SK-N-SH (cell line): ENCODE results near the gene ARMCX5. TPM values are rescaled to one million over a fixed set of nuclear protein-coding genes. Genes with fewer than 3 reads are reported as not detected.
A peak's percentile ranks its signal among the peaks of the same experiment; 100 is the strongest.

Experiments
- CTCF ChIA-PET: fragments of 300-600, 350-600 bp; formaldehyde crosslinking; extraction: SDS; loops from one replicate; lab custom pipeline; 2021; lab: Yijun Ruan, JAX
- POLR2A ChIA-PET: fragments of 350-600 bp; sonication (Branson Sonifier 250); formaldehyde crosslinking; extraction: SDS; loops from one replicate; lab custom pipeline; 2020; ENCODE audit warnings: antibody characterized with exemption, inconsistent platforms; lab: Yijun Ruan, JAX
- DNase-seq: peaks from one replicate; pipeline ENCODE4 v3.0.0; 2012
- H2AFZ ChIP-seq: fragments of 200-600 bp; sonication (generic); 2 replicates; pipeline ENCODE4 v1.8.1; 2016; ENCODE audit warnings: antibody characterized with exemption, mild to moderate bottlenecking, low read depth
- H3F3A ChIP-seq: fragments of 200-600 bp; sonication (generic); replicated peaks from 2 replicates; pipeline ENCODE3; 2016; ENCODE audit warnings: antibody characterized with exemption, mild to moderate bottlenecking; ENCODE audit not compliant: insufficient read depth
- H3K27ac ChIP-seq, 2 experiments: fragments of 200-500 bp in 1 of 2; fragments of 200-600 bp in 1 of 2; sonication (Bioruptor generic) in 1 of 2; sonication (generic), shearing (Covaris generic) in 1 of 2; 2 replicates each; pipeline versions ENCODE4 v1.5.1 to v1.6.1; 2014 to 2016; ENCODE audit warnings: low read depth in 2 of 2, inconsistent platforms in 1 of 2, low read length in 1 of 2, mild to moderate bottlenecking in 1 of 2, mixed read lengths in 1 of 2
- H3K27me3 ChIP-seq: fragments of 200-600 bp; sonication (generic), shearing (Covaris generic); 2 replicates; pipeline ENCODE4 v1.6.1; 2016; ENCODE audit warnings: mixed run types; ENCODE audit not compliant: insufficient read depth
- H3K36me3 ChIP-seq, 2 experiments: fragments of 200-500 bp in 1 of 2; fragments of 200-600 bp in 1 of 2; sonication (Bioruptor generic) in 1 of 2; sonication (generic) in 1 of 2; replicated peaks in 1 of 2; 2 replicates each; pipeline versions ENCODE3 to v1.5.1; 2014 to 2016; ENCODE audit warnings: low read length in 1 of 2, mild to moderate bottlenecking in 1 of 2; ENCODE audit not compliant: insufficient read depth in 2 of 2, control insufficient read depth in 1 of 2
- H3K4me1 ChIP-seq, 2 experiments: fragments of 200-500 bp in 1 of 2; fragments of 200-600 bp in 1 of 2; sonication (Bioruptor generic) in 1 of 2; sonication (generic), shearing (Covaris generic) in 1 of 2; 2 replicates each; pipeline versions ENCODE4 v1.5.1 to v1.6.1; 2014 to 2016; ENCODE audit warnings: low read depth in 1 of 2, low read length in 1 of 2, mixed run types in 1 of 2; ENCODE audit not compliant: insufficient read depth in 2 of 2, control insufficient read depth in 1 of 2
- H3K4me2 ChIP-seq: fragments of 200-600 bp; sonication (generic), shearing (Covaris generic); 2 replicates; pipeline ENCODE4 v1.6.1; 2017; ENCODE audit warnings: mixed run types
- H3K4me3 ChIP-seq, 2 experiments: fragments of 200-500 bp in 1 of 2; fragments of 200-600 bp in 1 of 2; sonication (Bioruptor generic) in 1 of 2; sonication (generic), shearing (Covaris generic) in 1 of 2; 2 replicates each; pipeline versions ENCODE4 v1.5.1 to v1.8.1; 2014 to 2016; ENCODE audit warnings: low read depth in 2 of 2, inconsistent platforms in 1 of 2, low read length in 1 of 2, mild to moderate bottlenecking in 1 of 2, mixed read lengths in 1 of 2, moderate library complexity in 1 of 2
- H3K79me2 ChIP-seq: fragments of 200-600 bp; sonication (generic); 2 replicates; pipeline ENCODE4 v1.8.1; 2017; ENCODE audit warnings: mild to moderate bottlenecking; ENCODE audit not compliant: insufficient read depth
- H3K9ac ChIP-seq: fragments of 200-600 bp; sonication (generic); 2 replicates; pipeline ENCODE4 v1.6.1; 2017; ENCODE audit warnings: mixed run types
- H3K9me2 ChIP-seq: fragments of 200-600 bp; sonication (generic); 2 replicates; pipeline ENCODE4 v1.6.1; 2017; ENCODE audit warnings: mixed run types
- H3K9me3 ChIP-seq: fragments of 200-600 bp; sonication (generic); 2 replicates; pipeline ENCODE4 v1.6.1; 2017; ENCODE audit warnings: mixed run types, mild to moderate bottlenecking, moderate library complexity
- H4K20me1 ChIP-seq: fragments of 200-600 bp; sonication (generic); 2 replicates; pipeline ENCODE4 v1.6.1; 2017; ENCODE audit warnings: mild to moderate bottlenecking, mixed run types; ENCODE audit not compliant: insufficient read depth
- CHD2 ChIP-seq: fragments of 150-350 bp; IDR thresholded peaks from 2 replicates; pipeline ENCODE4 v1.6.1; 2018; ENCODE audit warnings: low read length; ENCODE audit not compliant: partially characterized antibody
- FOSL2 ChIP-seq: IDR thresholded peaks from 2 replicates; pipeline ENCODE4 v1.4.0; 2012; ENCODE audit warnings: low read depth, mild to moderate bottlenecking, moderate library complexity, borderline replicate concordance
- FOXJ3 ChIP-seq: sonication (generic); formaldehyde crosslinking; IDR thresholded peaks from 2 replicates; pipeline ENCODE4 v1.5.1; 2020; ENCODE audit warnings: mild to moderate bottlenecking, missing genetic modification reagents
- MAX ChIP-seq: IDR thresholded peaks from 2 replicates; pipeline ENCODE4 v1.4.0; 2012; ENCODE audit warnings: low read depth
- MXI1 ChIP-seq: IDR thresholded peaks from 2 replicates; pipeline ENCODE4 v1.6.1; 2012; ENCODE audit warnings: mild to moderate bottlenecking, low read depth, low read length, improper control_type of control experiment
- NFIC ChIP-seq: IDR thresholded peaks from 2 replicates; pipeline ENCODE4 v1.4.0; 2012; ENCODE audit warnings: borderline replicate concordance
- NRF1 ChIP-seq: IDR thresholded peaks from 2 replicates; pipeline ENCODE4 v1.6.1; 2012; ENCODE audit warnings: low read depth, mild to moderate bottlenecking, low read length
- RAD21 ChIP-seq: IDR thresholded peaks from 2 replicates; pipeline ENCODE4 v1.6.1; 2012; ENCODE audit warnings: mild to moderate bottlenecking, low read length
- RXRA ChIP-seq: IDR thresholded peaks from 2 replicates; pipeline ENCODE4 v1.4.0; 2012; ENCODE audit warnings: low read depth, mild to moderate bottlenecking, borderline replicate concordance
- SIN3A ChIP-seq: IDR thresholded peaks from 2 replicates; pipeline ENCODE4 v1.6.1; 2012; ENCODE audit warnings: low read depth, mild to moderate bottlenecking, low read length, moderate library complexity, borderline replicate concordance
- SMC3 ChIP-seq: IDR thresholded peaks from 2 replicates; pipeline ENCODE4 v1.6.1; 2012; ENCODE audit warnings: low read depth, low read length, improper control_type of control experiment
- TAF1 ChIP-seq: IDR thresholded peaks from 2 replicates; pipeline ENCODE4 v1.6.1; 2012; ENCODE audit warnings: low read depth, mild to moderate bottlenecking, low read length, moderate library complexity, borderline replicate concordance
- TCF12 ChIP-seq: IDR thresholded peaks from 2 replicates; pipeline ENCODE4 v1.4.0; 2012
- TEAD4 ChIP-seq: IDR thresholded peaks from 2 replicates; pipeline ENCODE4 v1.4.0; 2012; ENCODE audit warnings: mild to moderate bottlenecking, borderline replicate concordance; ENCODE audit not compliant: insufficient read depth
- WGBS: methylation state at CpG from one replicate; pipeline ENCODE4 v1.1.6; 2017; ENCODE audit warnings: low lambda C conversion rate; 5-methylcytosine and 5-hydroxymethylcytosine counted together
- polyA plus RNA-seq, 3 experiments: library from polyadenylated mRNA; depleted of rRNA; stranded (reverse); fragments of >200 nt; gene quantifications; 2 replicates each; pipeline ENCODE4 v1.2.3, GENCODE V29; 2012

ARMCX5 gene
- polyA plus RNA-seq, 1 of the 3 experiments (the other 2 are of a cell fraction) = 9.6 TPM

- Histone ChIP-seq H3K4me3 (peak overlapping the region; percentile 55 to 61), H3K4me2 (peak overlapping the region; percentile 78), H3K9me3 (no peaks in the 10 kb centered on the region), H3K27ac (peak overlapping the region in 1 of 2 experiments; percentile 60; a peak in 1 of 4 replicates), H4K20me1 (no peaks in the 10 kb centered on the region), H3F3A (no peaks in the 10 kb centered on the region), H3K4me1 (peaks cover 0 to 2% of the 10 kb centered on the region in 2 experiments; a peak in 1 of 4 replicates), H3K9ac (peak overlapping the region; percentile 56; the same call in 1 of the 2 replicates), H3K9me2 (no peaks in the 10 kb centered on the region), H3K27me3 (no peaks in the 10 kb centered on the region; the same call in 1 of the 2 replicates)
- DNase-seq = no peak
- 34% methylated on average over 19 of the region's 23 CpGs for WGBS
- ChIA-PET POLR2A (no interaction called here), CTCF (no interaction called here)
- TF ChIP-seq RXRA (no peak), NFIC (no peak), MAX (no peak)
- TF ChIP-seq, all 33 proteins: peak for 0
- Histone ChIP-seq H3K36me3 (no peaks in the 10 kb centered on the region), H3K79me2 (no peaks in the 10 kb centered on the region), H2AFZ (peak overlapping the region; percentile 51; the same call in 1 of the 2 replicates)
These were observed 51.6 kb downstream of the ARMCX5 start for GRCh38 chrX:102650903-102651241.

- peak; percentile 72 for DNase-seq
- peak within 1 kb of the TSS in 1 of 2 experiments; percentile 60; a peak in 1 of 4 replicates for H3K27ac ChIP-seq
- H3K9ac ChIP-seq = peak within 1 kb of the TSS; percentile 56
- TF ChIP-seq TEAD4 (no peak), RAD21 (no peak), MAX (peak; percentile 40; the same call in 1 of the 2 replicates), NRF1 (peak; percentile 31; the same call in 1 of the 2 replicates), TAF1 (no peak), CHD2 (peak; percentile 57), FOSL2 (no peak), FOXJ3 (no peak), SMC3 (no peak), NFIC (no peak), SIN3A (no peak), TCF12 (no peak), MXI1 (0 out of 2 replicates have a peak, but pooled peaks have one; percentile 53)
- TF ChIP-seq, all 33 proteins: peak for 4
- Histone ChIP-seq H3K4me3 (peak within 1 kb of the TSS; percentile 55 to 61), H2AFZ (peak within 1 kb of the TSS; percentile 51; the same call in 1 of the 2 replicates), H4K20me1 (no peaks in the 10 kb centered on the region), H3K36me3 (no peaks in the 10 kb centered on the region), H3K9me3 (no peaks in the 10 kb centered on the region), H3K9me2 (no peaks in the 10 kb centered on the region), H3F3A (no peaks in the 10 kb centered on the region), H3K4me2 (peak within 1 kb of the TSS; percentile 78), H3K27me3 (no peaks in the 10 kb centered on the region; the same call in 1 of the 2 replicates), H3K4me1 (peaks cover 0 to 2% of the 10 kb centered on the region in 2 experiments; a peak in 1 of 4 replicates), H3K79me2 (no peaks in the 10 kb centered on the region)
- ChIA-PET CTCF (no interaction called here), POLR2A (interaction anchor here (0.7 kb wide), 1 partner anchor 94 kb away, joined by 3 read pairs; no protein-coding TSS in a partner anchor)
- WGBS = 6% methylated on average over 7 of the region's 61 CpGs
These were observed 52.1 kb downstream of the ARMCX5 start, which contains the start of gene GPRASP1 for GRCh38 chrX:102651242-102652011. Gene GPRASP1, plus strand, starts transcription at chrX:102651483. Its CDS starts 2,431 bp downstream, at chrX:102653914.
